Effector CD8-positive, alpha-beta T cell (primary cell): Measurements from ENCODE around the gene GRPEL2.
A peak's percentile ranks its signal among the peaks of the same experiment; 100 is the strongest.

Experiments used
- DNase-seq: peaks from one replicate; lab custom pipeline; 2025; lab: John Stamatoyannopoulos, UW

The GRPEL2 gene

DNA sequence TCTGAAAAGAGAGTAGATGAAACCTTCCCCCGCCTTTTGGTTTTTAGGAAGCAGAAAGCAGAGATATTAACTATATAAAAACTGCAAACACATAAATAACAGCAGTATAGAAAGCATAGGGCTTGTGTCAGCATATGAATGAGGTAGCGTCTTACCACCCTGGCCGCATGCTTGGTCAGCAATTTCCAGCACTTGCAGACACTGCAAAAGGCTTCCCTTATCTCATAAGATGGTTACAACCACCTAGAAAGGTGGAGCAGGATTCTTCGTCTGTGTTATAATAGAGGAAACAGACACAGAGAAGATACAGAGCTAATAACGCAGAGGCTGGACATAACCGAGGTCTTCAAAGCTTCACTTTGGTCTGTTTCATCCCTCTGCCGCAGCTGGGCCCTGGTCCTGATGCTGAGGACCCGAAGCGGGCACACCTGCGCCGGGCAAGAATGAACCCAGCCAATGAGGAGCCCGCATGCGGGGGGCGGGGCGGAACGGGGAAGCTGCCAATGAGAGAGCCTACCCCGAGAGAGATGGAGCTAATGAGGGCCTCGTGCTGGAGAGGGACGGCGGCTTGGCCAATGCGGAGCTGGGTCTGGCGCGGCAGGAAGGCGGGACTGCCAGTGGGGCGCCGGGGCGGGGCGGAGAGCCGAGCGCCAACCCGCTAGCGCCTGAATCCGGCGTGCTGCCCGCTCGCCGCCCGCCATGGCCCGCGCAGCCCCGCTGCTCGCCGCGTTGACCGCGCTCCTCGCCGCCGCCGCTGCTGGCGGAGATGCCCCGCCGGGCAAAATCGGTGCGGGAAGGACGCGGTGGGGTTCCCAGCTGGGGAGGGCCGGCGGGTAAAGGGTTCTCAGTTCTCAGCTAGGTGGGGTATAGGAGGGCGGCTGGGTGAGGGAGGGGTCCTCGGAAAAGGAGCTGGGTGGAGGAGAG is 12.3 kb downstream of the GRPEL2 start, which contains the start of gene PCYOX1L:
TSS of gene PCYOX1L (plus strand) at position 677 of the 924 bp plus-strand sequence. CDS start at position 700, 23 bp downstream.
- peak; percentile 93 for DNase-seq

DNA sequence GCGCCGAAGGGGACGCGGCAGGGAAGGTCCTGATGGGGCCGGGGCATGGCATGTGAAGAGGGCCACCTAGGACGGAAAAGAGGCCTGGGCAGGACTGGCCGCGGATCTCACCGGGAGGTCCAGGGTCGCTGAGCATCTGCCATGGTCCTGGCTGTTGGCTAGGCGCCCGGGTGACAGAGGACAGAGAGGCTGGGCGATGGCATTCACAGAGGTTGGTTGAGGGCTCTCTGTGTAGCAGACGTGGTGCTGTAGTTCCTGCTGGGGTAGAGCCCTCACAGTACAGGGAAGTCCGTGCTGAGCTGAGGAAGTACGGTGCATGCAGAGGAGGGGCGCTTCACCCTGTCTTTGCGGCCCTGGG is 13.0 kb downstream of the GRPEL2 start:
- DNase-seq, result no peak

DNA sequence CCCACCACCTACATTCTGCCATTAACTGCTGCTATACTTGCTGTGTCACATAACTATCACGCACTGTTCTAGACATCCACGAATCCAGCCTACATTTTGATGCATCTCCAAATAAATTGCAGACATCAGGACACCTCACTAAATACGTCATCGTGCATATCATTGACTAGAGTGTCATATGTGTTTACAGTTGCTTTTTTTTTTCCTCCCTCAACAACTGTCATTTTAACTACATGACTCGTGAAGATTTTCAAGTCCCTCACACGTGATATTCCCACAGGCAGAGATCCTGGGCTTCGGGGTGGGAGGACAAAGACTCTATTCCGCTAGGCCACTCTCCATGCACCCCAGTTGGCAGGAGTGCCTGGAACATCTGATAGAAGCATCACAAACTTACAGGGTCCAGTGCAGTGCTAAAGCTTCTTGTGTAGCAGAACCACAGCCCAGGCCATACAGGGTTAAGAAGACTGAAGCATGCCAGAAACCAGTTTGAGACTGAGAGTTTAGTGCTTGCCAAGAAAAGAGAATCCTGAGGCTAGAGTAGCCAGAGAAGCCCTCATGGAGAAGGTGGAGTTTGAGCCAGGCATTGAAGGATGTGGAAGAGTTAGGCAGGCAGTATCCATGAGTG is 13.7 kb downstream of the GRPEL2 start:
- no peak for DNase-seq

DNA sequence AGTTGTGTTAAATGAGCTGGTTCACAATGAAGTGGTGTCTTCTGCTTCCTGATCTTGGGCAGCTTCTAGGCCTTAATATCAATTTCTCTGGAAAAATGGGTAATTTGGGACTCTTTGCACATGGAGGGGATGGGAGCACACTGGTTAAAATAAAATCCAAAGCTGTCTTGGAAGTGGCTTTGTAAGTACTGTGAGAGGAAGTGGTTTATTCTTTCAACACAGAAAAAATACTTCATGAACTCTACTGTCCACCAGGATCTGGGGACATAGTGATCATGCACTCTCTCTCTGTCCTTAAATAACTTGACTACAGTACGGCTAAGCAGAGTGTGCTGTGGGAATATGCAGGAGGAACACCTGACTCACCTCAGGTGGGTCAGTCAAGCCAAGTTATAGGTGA is 15.0 kb downstream of the GRPEL2 start:
- no peak for DNase-seq

DNA sequence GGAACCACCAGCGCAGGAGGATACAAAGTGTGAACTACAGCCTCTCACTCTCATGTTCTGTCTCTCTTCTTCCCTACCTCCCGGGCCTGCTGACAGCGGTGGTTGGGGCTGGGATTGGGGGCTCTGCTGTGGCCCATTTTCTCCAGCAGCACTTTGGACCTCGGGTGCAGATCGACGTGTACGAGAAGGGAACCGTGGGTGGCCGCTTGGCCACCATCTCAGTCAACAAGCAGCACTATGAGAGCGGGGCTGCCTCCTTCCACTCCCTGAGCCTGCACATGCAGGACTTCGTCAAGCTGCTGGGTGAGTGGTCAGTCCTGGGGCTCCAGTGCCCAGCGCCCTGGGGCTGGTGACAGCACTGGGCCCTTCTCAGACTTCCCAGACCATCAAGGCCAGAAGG is 17.2 kb downstream of the GRPEL2 start:
- DNase-seq, result no peak

DNA sequence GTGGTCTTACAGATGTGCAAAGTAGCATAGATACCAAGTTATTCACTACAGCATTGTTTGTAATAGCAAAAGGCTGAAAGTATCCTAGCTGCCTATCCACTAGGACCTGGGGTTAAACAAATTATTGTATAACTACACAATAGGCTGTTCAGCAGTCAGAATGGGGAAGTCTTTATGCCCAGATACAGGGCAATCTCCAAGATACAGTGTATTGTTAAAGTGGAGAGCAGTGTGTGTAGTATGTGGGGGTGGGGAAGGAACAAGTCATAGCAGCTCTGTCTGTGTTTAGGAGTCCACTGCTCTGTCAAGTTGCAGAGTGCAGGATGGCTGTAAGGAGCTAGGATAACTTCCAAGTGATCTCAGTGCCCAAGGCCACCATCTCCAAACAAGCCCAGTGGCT is 18.1 kb downstream of the GRPEL2 start:
- no peak for DNase-seq

DNA sequence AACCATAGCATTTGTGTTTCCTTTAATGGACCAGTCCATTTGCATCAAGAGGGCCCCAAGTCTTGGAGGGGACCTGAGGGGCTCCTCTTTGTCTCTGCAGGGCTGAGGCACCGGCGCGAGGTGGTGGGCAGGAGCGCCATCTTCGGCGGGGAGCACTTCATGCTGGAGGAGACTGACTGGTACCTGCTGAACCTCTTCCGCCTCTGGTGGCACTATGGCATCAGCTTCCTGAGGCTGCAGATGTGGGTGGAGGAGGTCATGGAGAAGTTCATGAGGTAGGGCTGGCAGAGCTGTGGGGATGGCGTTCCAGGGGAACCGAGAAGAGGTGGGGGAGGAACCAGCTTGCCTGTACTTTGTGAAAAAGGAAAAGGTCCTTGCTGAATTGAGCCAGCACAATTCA is 18.6 kb downstream of the GRPEL2 start:
- DNase-seq, result no peak

DNA sequence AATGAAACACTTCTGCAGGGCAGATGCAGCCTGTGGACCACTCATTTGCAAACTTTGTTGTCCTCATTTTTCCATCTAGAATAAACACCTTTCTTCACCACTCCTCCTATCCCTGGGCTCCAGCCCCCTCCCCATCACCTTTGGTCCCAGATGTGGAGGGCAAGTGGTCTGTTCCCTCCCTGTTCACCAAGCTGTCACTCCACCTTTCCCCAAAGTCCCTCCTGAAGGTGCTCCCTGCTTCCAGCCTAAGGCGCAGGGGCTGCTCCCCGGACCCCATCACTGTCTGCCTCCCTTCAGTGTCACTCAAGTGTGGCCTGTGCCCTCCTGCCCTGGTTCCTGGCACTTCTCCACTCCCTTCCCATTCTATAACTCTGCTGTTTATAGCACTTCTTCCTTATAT is 19.4 kb downstream of the GRPEL2 start:
- DNase-seq, result no peak

DNA sequence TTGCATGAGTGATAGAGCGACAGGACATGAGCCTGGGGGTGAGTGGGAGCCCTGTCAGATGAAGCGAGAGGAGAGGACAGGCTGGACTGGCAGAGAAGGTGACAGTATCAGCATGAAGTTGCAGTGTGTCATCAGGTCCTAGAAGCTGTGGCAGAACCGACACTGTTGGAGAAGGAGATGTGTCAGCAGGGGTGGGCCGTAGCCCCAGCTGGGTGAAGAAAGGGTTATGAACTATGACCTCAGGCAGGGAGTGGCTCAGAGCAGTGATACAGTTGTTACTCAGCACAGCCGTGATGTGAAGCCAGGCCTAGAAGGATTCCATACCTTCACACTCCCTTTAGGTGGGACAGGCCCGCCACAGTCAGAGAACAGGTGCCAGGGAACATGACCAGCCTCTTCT is 20.1 kb downstream of the GRPEL2 start:
- DNase-seq, result no peak

DNA sequence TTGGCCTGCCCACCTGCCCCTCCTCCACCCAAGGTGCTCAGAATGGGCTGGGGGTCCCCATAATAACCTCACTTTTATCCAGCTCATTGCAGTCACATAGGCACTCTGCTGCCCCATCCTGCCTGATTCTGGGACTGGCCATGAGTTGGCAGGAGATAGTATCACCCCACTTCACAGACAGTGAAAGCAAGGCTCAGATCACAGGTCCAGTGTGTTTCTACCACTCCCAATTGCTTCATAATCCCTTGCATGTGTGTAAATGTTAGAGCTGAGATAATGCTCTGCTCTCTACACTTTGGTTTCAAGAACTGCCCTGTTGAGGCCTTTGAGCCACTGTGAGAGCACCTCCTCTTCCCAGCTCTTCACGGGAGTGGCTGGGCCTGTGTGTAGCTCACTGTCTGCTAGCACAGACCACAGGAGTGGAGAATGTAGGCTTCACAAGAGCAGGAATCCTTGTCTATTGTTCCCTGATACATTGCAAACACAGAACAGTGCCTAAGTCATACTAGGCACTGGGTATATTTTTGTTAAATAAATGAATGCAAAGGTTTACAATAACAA is 20.9 kb downstream of the GRPEL2 start:
- no peak for DNase-seq

DNA sequence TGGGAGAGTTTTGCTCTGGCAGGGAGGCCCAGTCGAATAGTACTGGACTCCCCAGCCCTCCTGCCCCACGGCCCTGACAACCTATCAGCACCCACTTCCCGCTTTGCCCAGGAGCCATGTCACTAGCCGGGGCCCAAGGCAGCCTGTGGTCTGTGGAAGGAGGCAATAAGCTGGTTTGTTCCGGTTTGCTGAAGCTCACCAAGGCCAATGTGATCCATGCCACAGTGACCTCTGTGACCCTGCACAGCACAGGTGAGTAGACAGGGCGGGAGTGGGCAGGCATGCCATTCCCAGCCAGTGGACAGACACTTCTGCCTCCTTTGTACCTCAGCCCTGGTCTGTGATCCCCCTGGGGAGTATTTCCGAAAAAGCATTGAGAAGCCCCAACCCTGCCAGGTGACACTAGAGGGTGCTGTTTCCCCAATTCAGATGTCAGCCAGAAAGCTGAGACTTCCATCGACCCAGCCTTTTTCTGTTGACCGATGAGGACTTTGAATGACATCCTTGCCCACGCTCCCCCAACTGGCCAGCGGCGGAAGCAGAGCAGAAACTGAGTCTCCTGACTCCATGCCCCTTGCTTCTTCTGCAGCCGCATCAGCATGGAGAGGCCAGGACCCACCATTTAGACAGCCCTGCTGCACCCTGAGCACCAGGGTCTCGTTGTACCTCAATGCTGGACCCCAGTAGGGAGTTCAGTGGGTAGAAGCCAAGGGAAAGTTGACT is 22.1 kb downstream of the GRPEL2 start:
- DNase-seq, result peak; percentile 27

DNA sequence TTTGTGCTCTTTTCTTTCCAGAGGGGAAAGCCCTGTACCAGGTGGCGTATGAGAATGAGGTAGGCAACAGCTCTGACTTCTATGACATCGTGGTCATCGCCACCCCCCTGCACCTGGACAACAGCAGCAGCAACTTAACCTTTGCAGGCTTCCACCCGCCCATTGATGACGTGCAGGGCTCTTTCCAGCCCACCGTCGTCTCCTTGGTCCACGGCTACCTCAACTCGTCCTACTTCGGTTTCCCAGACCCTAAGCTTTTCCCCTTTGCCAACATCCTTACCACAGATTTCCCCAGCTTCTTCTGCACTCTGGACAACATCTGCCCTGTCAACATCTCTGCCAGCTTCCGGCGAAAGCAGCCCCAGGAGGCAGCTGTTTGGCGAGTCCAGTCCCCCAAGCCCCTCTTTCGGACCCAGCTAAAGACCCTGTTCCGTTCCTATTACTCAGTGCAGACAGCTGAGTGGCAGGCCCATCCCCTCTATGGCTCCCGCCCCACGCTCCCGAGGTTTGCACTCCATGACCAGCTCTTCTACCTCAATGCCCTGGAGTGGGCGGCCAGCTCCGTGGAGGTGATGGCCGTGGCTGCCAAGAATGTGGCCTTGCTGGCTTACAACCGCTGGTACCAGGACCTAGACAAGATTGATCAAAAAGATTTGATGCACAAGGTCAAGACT is 22.8 kb downstream of the GRPEL2 start:
- no peak for DNase-seq

DNA sequence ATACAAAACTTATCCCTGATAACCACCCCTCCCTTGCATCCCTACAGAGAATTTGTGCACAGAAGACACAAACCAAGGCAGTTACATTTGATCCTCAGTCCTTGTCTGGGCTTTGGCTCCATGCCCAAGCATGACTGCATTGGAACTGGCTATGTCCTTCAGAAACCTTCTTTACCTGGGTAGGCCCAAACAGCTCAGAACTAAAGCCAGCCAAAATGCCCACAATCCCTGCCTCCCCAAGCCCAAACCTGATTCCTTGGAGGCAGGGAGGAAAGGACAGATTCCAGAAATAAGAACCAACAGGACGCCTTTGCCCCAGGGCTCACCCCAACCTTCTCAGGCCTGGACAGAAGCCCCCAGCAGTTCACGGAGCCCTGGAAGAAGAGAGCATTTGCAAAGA is 25.6 kb downstream of the GRPEL2 start:
- DNase-seq, result no peak

DNA sequence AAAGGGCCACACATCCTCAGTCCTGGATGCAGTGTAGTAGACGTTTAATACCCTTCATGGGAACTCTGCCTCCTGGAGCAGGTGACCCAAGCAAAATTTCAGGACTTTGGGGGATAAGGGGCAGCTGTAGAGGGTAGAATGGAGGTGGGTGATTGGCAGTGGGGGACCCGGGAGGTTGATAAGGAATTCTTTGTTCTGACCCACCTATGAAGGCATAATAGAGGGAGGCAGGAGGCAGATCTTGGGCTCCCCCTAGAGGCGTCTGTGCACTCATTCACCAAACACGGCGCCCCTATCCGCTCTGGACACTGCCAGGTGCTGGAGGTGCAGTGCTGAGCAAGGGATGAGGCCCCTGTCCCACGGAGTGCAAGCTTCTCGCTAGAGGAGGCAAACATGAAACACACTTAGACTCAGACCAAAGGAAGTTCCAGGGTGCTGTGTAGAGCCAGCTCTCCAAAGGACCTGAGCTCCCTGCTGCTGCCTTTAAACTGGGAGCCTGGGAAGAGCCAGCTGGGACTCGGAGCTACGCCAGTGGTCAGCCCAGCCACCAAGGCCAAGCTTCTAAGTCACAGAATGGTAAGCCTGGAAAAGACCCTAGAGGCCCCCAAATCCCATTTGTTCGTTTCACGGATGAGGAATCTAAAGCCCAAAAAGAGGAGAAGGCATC is 26.1 kb downstream of the GRPEL2 start:
- peak; percentile 45 for DNase-seq

DNA sequence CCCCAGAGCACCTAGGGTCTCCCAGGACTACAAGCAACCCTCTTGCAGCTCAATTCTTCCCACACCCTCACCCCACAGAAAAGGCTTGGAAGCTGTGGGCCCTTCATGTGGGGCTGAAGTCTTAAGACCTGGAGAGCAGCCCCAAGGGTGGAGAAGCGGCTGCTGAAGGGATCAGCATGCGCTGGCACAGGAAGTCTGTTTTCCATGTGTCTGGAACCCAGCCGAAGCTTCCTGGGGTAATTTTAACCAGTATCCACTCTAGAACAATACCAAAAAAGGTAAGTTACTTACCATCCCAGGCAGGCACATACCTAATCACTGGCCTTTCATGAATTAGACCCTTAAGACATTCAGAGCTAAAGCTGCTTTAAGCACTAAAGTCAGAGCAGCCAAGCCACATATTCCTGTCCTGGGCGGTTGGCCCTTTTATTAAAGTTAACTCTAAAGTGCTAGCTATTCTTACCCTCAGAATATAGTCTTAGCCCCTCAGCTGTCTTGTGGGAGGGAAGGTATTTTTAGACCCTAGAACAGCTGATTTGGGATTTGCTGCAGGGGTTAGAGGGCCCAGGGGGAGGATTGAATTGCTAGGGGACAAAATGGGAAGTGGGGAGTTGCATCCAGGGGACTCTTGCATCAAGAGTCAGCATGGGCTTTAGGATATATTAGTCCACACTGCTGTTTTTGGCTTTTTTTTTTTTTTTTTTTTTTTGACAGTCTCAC is 26.9 kb downstream of the GRPEL2 start:
- no peak for DNase-seq

DNA sequence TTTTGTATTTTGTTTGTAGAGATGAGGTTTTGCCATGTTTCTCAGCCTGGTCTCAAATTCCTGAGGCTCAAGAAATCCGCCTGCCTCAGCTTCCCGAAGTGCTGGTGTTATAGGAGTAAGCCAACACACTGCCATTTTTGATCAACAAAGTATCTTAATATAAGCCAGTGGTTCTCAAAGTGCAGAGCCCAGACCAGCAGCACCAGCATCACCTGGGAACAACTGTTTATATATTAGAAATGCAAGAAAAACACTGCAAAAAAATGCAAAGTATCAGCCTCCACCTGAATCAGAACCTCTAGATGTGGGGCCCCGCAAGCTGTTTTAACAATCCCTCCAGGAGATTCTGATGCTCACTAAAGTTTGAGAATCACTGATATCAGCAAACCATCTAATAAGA is 27.6 kb downstream of the GRPEL2 start:
- DNase-seq, result no peak

DNA sequence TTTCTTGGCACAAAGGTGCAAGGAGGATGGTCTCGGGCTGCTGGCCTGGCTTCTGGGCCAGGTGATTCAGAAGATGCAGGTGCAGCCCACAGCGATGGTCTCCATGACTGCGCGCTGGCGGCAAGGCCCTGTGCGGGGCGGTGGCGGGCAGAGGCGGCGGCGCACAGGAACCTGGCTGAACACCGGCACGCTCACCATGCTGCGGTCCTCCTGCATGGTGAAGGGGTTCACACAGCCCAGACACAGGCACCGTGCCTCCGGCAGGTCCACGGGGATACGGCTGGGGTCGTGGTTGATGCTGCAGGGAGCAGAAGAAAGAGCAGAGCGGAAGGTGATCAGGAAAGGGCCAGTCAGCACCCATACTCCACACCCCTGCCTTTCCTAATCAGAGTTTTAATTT is 29.0 kb downstream of the GRPEL2 start:
- no peak for DNase-seq

DNA sequence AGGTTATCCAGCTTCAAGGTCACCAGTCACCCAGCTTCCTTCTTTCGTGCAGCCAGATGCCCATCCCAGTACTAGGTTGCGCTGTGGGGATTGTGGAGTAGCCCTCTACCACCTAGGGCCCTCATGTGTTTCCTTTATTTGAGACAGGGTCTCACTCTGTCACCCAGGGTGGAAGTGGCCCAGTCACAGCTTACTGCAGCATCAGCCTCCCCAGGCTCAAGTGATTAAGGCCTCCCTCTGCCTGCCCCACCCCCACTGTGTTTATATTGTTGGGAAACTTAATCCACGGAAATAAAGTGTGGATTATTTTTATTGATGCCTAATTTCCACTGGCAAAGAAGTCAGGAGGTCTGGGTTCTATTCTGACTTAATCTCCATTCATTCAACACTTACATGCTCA is 29.5 kb downstream of the GRPEL2 start:
- DNase-seq, result no peak

DNA sequence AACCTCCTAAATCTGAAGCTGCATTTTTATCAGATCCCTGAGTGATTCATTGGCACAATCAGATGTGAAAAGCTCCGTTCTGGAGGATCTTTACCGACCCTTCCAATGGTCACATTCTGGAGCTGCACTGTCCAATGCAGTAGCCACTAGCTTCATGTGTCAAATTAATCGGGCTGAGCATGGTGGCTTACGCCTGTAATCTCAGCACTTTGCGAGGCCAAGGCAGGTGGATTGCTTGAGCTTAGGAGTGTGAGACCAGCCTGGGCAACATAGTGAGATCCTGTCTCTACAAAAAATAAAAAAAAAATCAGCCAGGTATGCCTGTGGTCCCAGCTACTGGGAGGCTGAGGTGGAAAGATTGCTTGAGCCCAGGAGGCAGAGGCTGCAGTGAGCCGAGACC is 30.1 kb downstream of the GRPEL2 start:
- no peak for DNase-seq

DNA sequence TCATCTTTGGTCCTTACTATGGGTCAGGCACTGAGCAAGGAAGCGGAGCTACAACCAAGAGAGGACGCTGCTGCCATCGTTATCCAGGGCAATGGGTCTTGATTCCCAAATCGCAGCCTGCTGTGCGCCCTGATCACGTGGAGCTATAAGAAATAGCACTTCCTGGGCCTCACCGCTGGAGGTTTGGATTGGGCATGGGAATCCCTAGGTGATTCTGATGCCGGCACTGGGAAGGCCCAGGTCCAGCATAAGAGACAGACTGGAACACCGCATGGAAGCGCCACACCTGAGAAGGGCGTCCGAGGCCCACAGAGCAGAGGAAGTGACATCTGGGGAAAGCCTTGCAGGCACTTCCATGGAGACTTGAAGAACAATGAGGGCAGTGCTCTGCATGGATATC is 30.8 kb downstream of the GRPEL2 start:
- no peak for DNase-seq
